Neural progenitor cell (in vitro differentiated cells): ENCODE measurements around the gene FIP1L1.

Experiments used
- CTCF ChIP-seq: fragments of 200-600 bp; sonication (generic); IDR thresholded peaks from 2 replicates; pipeline ENCODE4 v1.5.1; 2017; ENCODE audit warnings: antibody characterized with exemption, mild to moderate bottlenecking
- EZH2 ChIP-seq: fragments of 200-600 bp; sonication (generic); IDR thresholded peaks from 2 replicates; pipeline ENCODE4 v1.6.1; 2017; ENCODE audit warnings: antibody characterized with exemption, mild to moderate bottlenecking, moderate library complexity
- EZH2phosphoT487 ChIP-seq: fragments of 200-600 bp; sonication (generic); IDR thresholded peaks from 2 replicates; pipeline ENCODE4 v1.6.1; 2017; ENCODE audit warnings: antibody characterized with exemption

GRCh38 chr4:53355930-53356521 lies 21.4 kb upstream of the FIP1L1 start:
- TF ChIP-seq CTCF (no peak), EZH2phosphoT487 (no peak), EZH2 (no peak)
